Prostate gland (tissue), 2 donors: ENCODE results near the gene THEM4. TPM values are rescaled to one million over a fixed set of nuclear protein-coding genes. Genes with fewer than 3 reads are reported as not detected.

Experiments used
- DNase-seq: peaks from one replicate; pipeline ENCODE4 v3.0.0-alpha.2; 2019; ENCODE audit warnings: low spot score
- H3K27ac ChIP-seq, 2 donors: fragments of 200-600 bp; sonication (generic); 2 replicates each; pipeline ENCODE4 v1.5.1; 2017 to 2019
- H3K27me3 ChIP-seq: fragments of 200-600 bp; sonication (generic); replicated peaks from 2 replicates; pipeline ENCODE4 v1.5.1; 2019; ENCODE audit not compliant: insufficient read depth
- H3K36me3 ChIP-seq, 2 donors: fragments of 200-600 bp; sonication (generic); 1 replicate in 1 of 2; 2 replicates in 1 of 2; pipeline versions ENCODE4 v1.5.1 to v1.8.1; 2017 to 2019
- H3K4me1 ChIP-seq: fragments of 200-600 bp; sonication (generic); replicated peaks from 2 replicates; pipeline ENCODE4 v1.5.1; 2019
- H3K4me3 ChIP-seq, 2 donors: fragments of 200-600 bp; sonication (generic); 2 replicates each; pipeline ENCODE4 v1.5.1; 2017 to 2019
- H3K9me3 ChIP-seq: fragments of 200-600 bp; sonication (generic); 2 replicates; pipeline ENCODE4 v1.5.1; 2017
- CTCF ChIP-seq, 4 experiments: fragments of 200-600 bp in 2 of 4; fragments of 450-650 bp in 2 of 4; sonication (generic) in 2 of 4; IDR thresholded peaks; 1 replicate in 3 of 4; 2 replicates in 1 of 4; pipeline ENCODE4 v1.5.1; 2016 to 2019; ENCODE audit warnings: antibody characterized with exemption in 4 of 4, mild to moderate bottlenecking in 2 of 4, moderate library complexity in 2 of 4
- POLR2A ChIP-seq: fragments of 450-650 bp; IDR thresholded peaks from one replicate; pipeline ENCODE4 v1.6.1; 2016; ENCODE audit warnings: antibody characterized with exemption, mild to moderate bottlenecking
- POLR2AphosphoS5 ChIP-seq: sonication (generic); formaldehyde crosslinking; IDR thresholded peaks from one replicate; pipeline ENCODE4 v1.6.1; 2017; ENCODE audit warnings: antibody characterized with exemption
- WGBS: methylation state at CpG from one replicate; pipeline ENCODE4 v1.1.5; 2018; 5-methylcytosine and 5-hydroxymethylcytosine counted together
- intact Hi-C: fragments of 100-400 bp; cut with DNase I; formaldehyde crosslinking; loops from one replicate; pipeline ENCODE4 v1.14.2; 2022
- total RNA-seq, 2 donors: library from RNA; depleted of rRNA; stranded (reverse); fragments of >200 nt; gene quantifications; one replicate each; pipeline ENCODE4 v1.1.0, GENCODE V29; 2016

Gene THEM4
- total RNA-seq, 2 donors from 2014 or later: 21.2 to 30.3 TPM

GRCh38 chr1:151918819-151919610, 9.7 kb upstream of the THEM4 start:
- WGBS: 87% methylated on average over 6 of the region's 6 CpGs

GRCh38 chr1:151918156-151918555, 8.8 kb upstream of the THEM4 start:
- no peaks in the 10 kb centered on the region for H3K4me1 ChIP-seq
- TF ChIP-seq POLR2A: no peak
- 65% methylated on average over 3 of the region's 3 CpGs for WGBS
- intact Hi-C loops: no loop called here
- no peak overlapping the region for H3K4me3 ChIP-seq
- no peaks in the 10 kb centered on the region for H3K27me3 ChIP-seq
- no peaks in the 10 kb centered on the region for H3K36me3 ChIP-seq
- no peak for DNase-seq
- H3K27ac ChIP-seq: no peak overlapping the region
- H3K9me3 ChIP-seq: no peaks in the 10 kb centered on the region

More at GRCh38 chr1:151918819-151919610, 9.7 kb upstream of the THEM4 start:
- Histone ChIP-seq H3K4me1 (no peaks in the 10 kb centered on the region), H3K27me3 (no peaks in the 10 kb centered on the region), H3K36me3 (no peaks in the 10 kb centered on the region), H3K9me3 (no peaks in the 10 kb centered on the region), H3K27ac (no peak overlapping the region), H3K4me3 (no peak overlapping the region)
- DNase-seq: no peak
- intact Hi-C loops: no loop called here
- TF ChIP-seq POLR2AphosphoS5 (no peak), POLR2A (no peak), CTCF (IDR thresholded peaks at IDR 0.05) (no peak)

GRCh38 chr1:151916726-151917370, 7.5 kb upstream of the THEM4 start:
- Histone ChIP-seq H3K4me1 (no peaks in the 10 kb centered on the region), H3K4me3 (no peak overlapping the region), H3K27me3 (no peaks in the 10 kb centered on the region), H3K27ac (no peak overlapping the region), H3K9me3 (no peaks in the 10 kb centered on the region), H3K36me3 (no peaks in the 10 kb centered on the region)
- DNase-seq: no peak
- TF ChIP-seq CTCF (IDR thresholded peaks at IDR 0.05) (no peak), POLR2A (no peak), POLR2AphosphoS5 (no peak)
- intact Hi-C loops: no loop called here
- 77% methylated on average over 7 of the region's 7 CpGs for WGBS

- intact Hi-C loops: no loop called here
- 42% methylated on average over 1 of the region's 1 CpG for WGBS
- Histone ChIP-seq H3K36me3 (no peaks in the 10 kb centered on the region), H3K9me3 (no peaks in the 10 kb centered on the region), H3K27me3 (no peaks in the 10 kb centered on the region), H3K27ac (no peak overlapping the region), H3K4me1 (no peaks in the 10 kb centered on the region), H3K4me3 (no peak overlapping the region)
- no peak for DNase-seq
- no peak for TF ChIP-seq POLR2AphosphoS5
These were observed 5.9 kb upstream of the THEM4 start for GRCh38 chr1:151915061-151915686.

- H3K27ac ChIP-seq: no peak overlapping the region
- no peaks in the 10 kb centered on the region for H3K36me3 ChIP-seq
- no peaks in the 10 kb centered on the region for H3K27me3 ChIP-seq
- no peaks in the 10 kb centered on the region for H3K9me3 ChIP-seq
- no peak overlapping the region for H3K4me3 ChIP-seq
- intact Hi-C loops: no loop called here
- WGBS: 63% methylated on average over 2 of the region's 2 CpGs
- no peak for DNase-seq
- no peaks in the 10 kb centered on the region for H3K4me1 ChIP-seq
- TF ChIP-seq POLR2A (no peak), CTCF (IDR thresholded peaks at IDR 0.05) (no peak), POLR2AphosphoS5 (no peak)
These were observed 4.8 kb upstream of the THEM4 start for GRCh38 chr1:151914076-151914475.
